HepG2 (cell line): ENCODE data around the gene MEGF6. TPM values are rescaled to one million over a fixed set of nuclear protein-coding genes. Genes with fewer than 3 reads are reported as not detected.

ENCODE experiments used
- ARNTL ChIP-seq: sonication (generic); formaldehyde crosslinking; IDR thresholded peaks from 2 replicates; pipeline ENCODE4 v1.4.0; 2020; ENCODE audit warnings: mild to moderate bottlenecking, missing genetic modification reagents
- FOXA1 ChIP-seq, 2 experiments: fragments of 450-650 bp in 1 of 2; sonication (generic) in 1 of 2; formaldehyde crosslinking in 1 of 2; IDR thresholded peaks; 2 replicates each; pipeline versions ENCODE4 v1.4.0 to v1.6.1; 2016 to 2020; ENCODE audit warnings: missing genetic modification reagents in 1 of 2
- HIVEP1 ChIP-seq: sonication (generic); formaldehyde crosslinking; IDR thresholded peaks from 2 replicates; pipeline ENCODE4 v1.4.0; 2020; ENCODE audit warnings: mild to moderate bottlenecking, missing genetic modification reagents
- HMGA1 ChIP-seq: sonication (generic); formaldehyde crosslinking; conservative IDR thresholded peaks from 2 replicates; pipeline ENCODE4 v1.4.0; 2020; ENCODE audit warnings: missing genetic modification reagents
- HOXA9 ChIP-seq: sonication (generic); formaldehyde crosslinking; IDR thresholded peaks from 2 replicates; pipeline ENCODE4 v1.8.1; 2022; ENCODE audit warnings: missing genetic modification reagents, mild to moderate bottlenecking, moderate library complexity, borderline replicate concordance
- KAT7 ChIP-seq: IDR thresholded peaks from 2 replicates; pipeline ENCODE4 v1.6.1; 2018; ENCODE audit warnings: borderline replicate concordance, missing compliant biosample characterization
- KDM1A ChIP-seq: IDR thresholded peaks from 2 replicates; pipeline ENCODE4 v1.6.1; 2016; ENCODE audit warnings: missing compliant biosample characterization
- KLF9 ChIP-seq: IDR thresholded peaks from 2 replicates; pipeline ENCODE4 v1.6.1; 2016; ENCODE audit warnings: low read depth
- MIXL1 ChIP-seq: IDR thresholded peaks from 2 replicates; pipeline ENCODE4 v1.6.1; 2016
- NFATC3 ChIP-seq: sonication (generic); formaldehyde crosslinking; IDR thresholded peaks from 2 replicates; pipeline ENCODE4 v1.5.1; 2020; ENCODE audit warnings: mild to moderate bottlenecking, missing genetic modification reagents
- PPARG ChIP-seq: conservative IDR thresholded peaks from 2 replicates; pipeline ENCODE4 v1.6.1; 2016; ENCODE audit warnings: missing biosample characterization, missing genetic modification reagents
- SATB2 ChIP-seq: sonication (generic); formaldehyde crosslinking; IDR thresholded peaks from 2 replicates; pipeline ENCODE4 v1.5.0; 2020; ENCODE audit warnings: missing genetic modification reagents
- SMC3 ChIP-seq: IDR thresholded peaks from 2 replicates; pipeline ENCODE4 v1.6.1; 2011; ENCODE audit warnings: low read length, improper control_type of control experiment
- SNAPC2 ChIP-seq: sonication (generic); formaldehyde crosslinking; IDR thresholded peaks from 2 replicates; pipeline ENCODE4 v1.8.1; 2022; ENCODE audit warnings: mild to moderate bottlenecking, missing genetic modification reagents
- SP1 ChIP-seq, 2 experiments: fragments of 450-650 bp in 1 of 2; sonication (generic) in 1 of 2; formaldehyde crosslinking in 1 of 2; IDR thresholded peaks; 2 replicates each; pipeline versions ENCODE4 v1.4.0 to v1.6.1; 2016 to 2020; ENCODE audit warnings: missing genetic modification reagents in 1 of 2
- SRY ChIP-seq: sonication (generic); formaldehyde crosslinking; IDR thresholded peaks from 2 replicates; pipeline ENCODE4 v1.8.0; 2022; ENCODE audit warnings: mild to moderate bottlenecking, missing genetic modification reagents
- ZBTB2 ChIP-seq: sonication (generic); formaldehyde crosslinking; IDR thresholded peaks from 2 replicates; pipeline ENCODE4 v1.8.0; 2022; ENCODE audit warnings: low read depth, missing genetic modification reagents
- ZBTB26 ChIP-seq: IDR thresholded peaks from 2 replicates; pipeline ENCODE4 v1.6.1; 2016; ENCODE audit warnings: missing compliant biosample characterization, missing genetic modification reagents, borderline replicate concordance
- ZFP90 ChIP-seq: sonication (generic); formaldehyde crosslinking; IDR thresholded peaks from 2 replicates; pipeline ENCODE4 v1.8.0; 2022; ENCODE audit warnings: missing genetic modification reagents, mild to moderate bottlenecking, inconsistent platforms, borderline replicate concordance
- ZFX ChIP-seq: sonication (generic); formaldehyde crosslinking; IDR thresholded peaks from 2 replicates; pipeline ENCODE4 v1.4.0; 2020; ENCODE audit warnings: mild to moderate bottlenecking, low read depth, missing genetic modification reagents, moderate library complexity
- ZKSCAN1 ChIP-seq: fragments of 150-350 bp; IDR thresholded peaks from 2 replicates; pipeline ENCODE4 v1.6.1; 2014; ENCODE audit warnings: low read length
- ZNF335 ChIP-seq: sonication (generic); formaldehyde crosslinking; IDR thresholded peaks from 2 replicates; pipeline ENCODE4 v1.4.0; 2020; ENCODE audit warnings: missing genetic modification reagents
- ZNF414 ChIP-seq: sonication (generic); formaldehyde crosslinking; IDR thresholded peaks from 2 replicates; pipeline ENCODE4 v1.5.0; 2020; ENCODE audit warnings: missing genetic modification reagents
- ZNF451 ChIP-seq: sonication (generic); formaldehyde crosslinking; IDR thresholded peaks from 2 replicates; pipeline ENCODE4 v1.5.0; 2020; ENCODE audit warnings: mild to moderate bottlenecking, missing genetic modification reagents
- ZNF468 ChIP-seq: sonication (generic); formaldehyde crosslinking; IDR thresholded peaks from 2 replicates; pipeline ENCODE4 v1.8.0; 2022; ENCODE audit warnings: mild to moderate bottlenecking, moderate library complexity, missing genetic modification reagents
- ZNF572 ChIP-seq: sonication (generic); formaldehyde crosslinking; IDR thresholded peaks from 2 replicates; pipeline ENCODE4 v1.5.1; 2020; ENCODE audit warnings: mild to moderate bottlenecking, missing genetic modification reagents
- ZNF749 ChIP-seq: sonication (generic); formaldehyde crosslinking; IDR thresholded peaks from 2 replicates; pipeline ENCODE4 v1.8.0; 2022; ENCODE audit warnings: mild to moderate bottlenecking, missing genetic modification reagents, moderate library complexity, borderline replicate concordance
- ZSCAN12 ChIP-seq: sonication (generic); formaldehyde crosslinking; IDR thresholded peaks from 2 replicates; pipeline ENCODE4 v1.9.0; 2021; ENCODE audit warnings: mild to moderate bottlenecking, missing genetic modification reagents
- polyA plus RNA-seq, 8 experiments: library from polyadenylated mRNA; depleted of rRNA in 3 of 8; stranded (reverse) in 7 of 8; unstranded in 1 of 8; fragments of >200 nt; fragmentation: Illumina TruSeq in 4 of 8; extraction: Trizol in 4 of 8; gene quantifications; 2 replicates each; pipeline versions ENCODE4 v1.2.1 to v1.2.3, GENCODE V29; 2011 to 2016; ENCODE audit warnings: low read depth in 4 of 8, missing spikeins in 1 of 8, mixed read lengths in 1 of 8; ENCODE audit not compliant: insufficient read depth in 1 of 8
- total RNA-seq, 5 experiments: library from RNA; depleted of rRNA; stranded (reverse); fragments of >200 nt; fragmentation: Illumina TruSeq; extraction: Trizol; gene quantifications; 2 replicates each; pipeline ENCODE4 v1.2.3, GENCODE V29; 2016; ENCODE audit warnings: low read depth in 1 of 5

The MEGF6 gene
- total and polyA plus RNA-seq, 2 of the 13 experiments (the other 11 are each of a cell fraction or from before 2014, with no cell fraction given) = 1.9 TPM

GRCh38 chr1:3453891-3454810 lies 157.2 kb downstream of the MEGF6 start, which contains the start of gene ARHGEF16 (continued):
- TF ChIP-seq ZNF468 (CRISPR knock-in tag) = peak; percentile 49; the same call in 1 of the 2 replicates
- peak; percentile 78; the same call in 1 of the 2 replicates for TF ChIP-seq ZBTB2 (CRISPR knock-in tag)
- no peak for TF ChIP-seq ZKSCAN1
- no peak for TF ChIP-seq ZNF572
- TF ChIP-seq KDM1A = peak; percentile 77; the same call in 1 of the 2 replicates
- peak; percentile 41; the same call in 1 of the 2 replicates for TF ChIP-seq ZNF749 (CRISPR knock-in tag)
- TF ChIP-seq ZFP90 (CRISPR knock-in tag) = peak; percentile 76; the same call in 1 of the 2 replicates
- peak; percentile 15; the same call in 1 of the 2 replicates for TF ChIP-seq SMC3
- peak; percentile 74 for TF ChIP-seq HIVEP1 (CRISPR knock-in tag)
- peak; percentile 40; the same call in 1 of the 2 replicates for TF ChIP-seq ZNF451
- peak; percentile 76; the same call in 1 of the 2 replicates for TF ChIP-seq SATB2
- TF ChIP-seq ZNF414 (CRISPR knock-in tag) = peak; percentile 58; the same call in 1 of the 2 replicates
- no peak for TF ChIP-seq ZNF335 (CRISPR knock-in tag)
- TF ChIP-seq KAT7 (CRISPR knock-in tag) = peak; percentile 58; the same call in 1 of the 2 replicates
- no peak for TF ChIP-seq MIXL1 (CRISPR knock-in tag)
- peak; percentile 29 for TF ChIP-seq ZFX (CRISPR knock-in tag)
- TF ChIP-seq SP1 (IDR thresholded peaks at IDR 0.05) = no peak
- TF ChIP-seq SP1 (CRISPR knock-in tag; IDR thresholded peaks at IDR 0.05) = peak; percentile 37; the same call in 1 of the 2 replicates
- TF ChIP-seq FOXA1 (IDR thresholded peaks at IDR 0.05) = no peak
- no peak for TF ChIP-seq FOXA1 (CRISPR knock-in tag; IDR thresholded peaks at IDR 0.05)
- TF ChIP-seq SRY (CRISPR knock-in tag) = peak; percentile 73; the same call in 1 of the 2 replicates
- TF ChIP-seq ZBTB26 (CRISPR knock-in tag) = no peak
- TF ChIP-seq HMGA1 (CRISPR knock-in tag) = no peak
- no peak for TF ChIP-seq NFATC3 (CRISPR knock-in tag)
- no peak for TF ChIP-seq PPARG (CRISPR knock-in tag)
- TF ChIP-seq ZSCAN12 (CRISPR knock-in tag) = peak; percentile 39; the same call in 1 of the 2 replicates
- TF ChIP-seq ARNTL (CRISPR knock-in tag) = 0 out of 2 replicates have a peak, but pooled peaks have one; percentile 9
- 0 out of 2 replicates have a peak, but pooled peaks have one; percentile 36 for TF ChIP-seq HOXA9 (CRISPR knock-in tag)
- no peak for TF ChIP-seq KLF9 (CRISPR knock-in tag)
- TF ChIP-seq SNAPC2 (CRISPR knock-in tag) = peak; percentile 61
